PFSK-1 (cell line): Measurements from ENCODE around the gene MYG1.

Experiments used
- POLR2AphosphoS5 ChIP-seq: IDR thresholded peaks from 2 replicates; pipeline ENCODE4 v1.6.1; 2012; ENCODE audit warnings: low read depth, mild to moderate bottlenecking, control low read depth, low read length, moderate library complexity
- TF ChIP-seq, protein P1 (sequence below), 2 experiments: IDR thresholded peaks; 2 replicates each; pipeline versions ENCODE4 v1.6.1 to v1.8.0; 2011 to 2012; ENCODE audit warnings: low read depth in 2 of 2, low read length in 2 of 2, control low read depth in 1 of 2, inconsistent platforms in 1 of 2, mild to moderate bottlenecking in 1 of 2, moderate library complexity in 1 of 2; ENCODE audit not compliant: insufficient read depth in 1 of 2

GRCh38 chr12:53276511-53276910 is 23.0 kb upstream of the MYG1 start:
- no peak for TF ChIP-seq POLR2AphosphoS5
- TF ChIP-seq, protein P1, sequence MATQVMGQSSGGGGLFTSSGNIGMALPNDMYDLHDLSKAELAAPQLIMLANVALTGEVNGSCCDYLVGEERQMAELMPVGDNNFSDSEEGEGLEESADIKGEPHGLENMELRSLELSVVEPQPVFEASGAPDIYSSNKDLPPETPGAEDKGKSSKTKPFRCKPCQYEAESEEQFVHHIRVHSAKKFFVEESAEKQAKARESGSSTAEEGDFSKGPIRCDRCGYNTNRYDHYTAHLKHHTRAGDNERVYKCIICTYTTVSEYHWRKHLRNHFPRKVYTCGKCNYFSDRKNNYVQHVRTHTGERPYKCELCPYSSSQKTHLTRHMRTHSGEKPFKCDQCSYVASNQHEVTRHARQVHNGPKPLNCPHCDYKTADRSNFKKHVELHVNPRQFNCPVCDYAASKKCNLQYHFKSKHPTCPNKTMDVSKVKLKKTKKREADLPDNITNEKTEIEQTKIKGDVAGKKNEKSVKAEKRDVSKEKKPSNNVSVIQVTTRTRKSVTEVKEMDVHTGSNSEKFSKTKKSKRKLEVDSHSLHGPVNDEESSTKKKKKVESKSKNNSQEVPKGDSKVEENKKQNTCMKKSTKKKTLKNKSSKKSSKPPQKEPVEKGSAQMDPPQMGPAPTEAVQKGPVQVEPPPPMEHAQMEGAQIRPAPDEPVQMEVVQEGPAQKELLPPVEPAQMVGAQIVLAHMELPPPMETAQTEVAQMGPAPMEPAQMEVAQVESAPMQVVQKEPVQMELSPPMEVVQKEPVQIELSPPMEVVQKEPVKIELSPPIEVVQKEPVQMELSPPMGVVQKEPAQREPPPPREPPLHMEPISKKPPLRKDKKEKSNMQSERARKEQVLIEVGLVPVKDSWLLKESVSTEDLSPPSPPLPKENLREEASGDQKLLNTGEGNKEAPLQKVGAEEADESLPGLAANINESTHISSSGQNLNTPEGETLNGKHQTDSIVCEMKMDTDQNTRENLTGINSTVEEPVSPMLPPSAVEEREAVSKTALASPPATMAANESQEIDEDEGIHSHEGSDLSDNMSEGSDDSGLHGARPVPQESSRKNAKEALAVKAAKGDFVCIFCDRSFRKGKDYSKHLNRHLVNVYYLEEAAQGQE (IDR thresholded peaks at IDR 0.05; ENCODE audit: insufficient read depth in 1 of 2, low read depth in 2 of 2, low read length in 2 of 2), result no peak
